ENCODE data around the gene RNF4.
A peak's percentile ranks its signal among the peaks of the same experiment; 100 is the strongest.

RNF4 gene

GRCh38 chr4:2438822-2439718, 29.8 kb upstream of the RNF4 start:
- H3K9ac ChIP-seq (ENCODE audit: insufficient read length, low read depth) = peak overlapping the region; percentile 32
- no peak overlapping the region for H3K4me3 ChIP-seq (ENCODE audit: insufficient read length, low read depth)
- H3K36me3 ChIP-seq (ENCODE audit: insufficient read depth, insufficient read length, low read length) = no peaks in the 10 kb centered on the region
- peaks cover 18% of the 10 kb centered on the region for H3K4me1 ChIP-seq (ENCODE audit: insufficient read depth, insufficient read length)
- H3K27me3 ChIP-seq (ENCODE audit: insufficient read depth, insufficient read length) = no peaks in the 10 kb centered on the region
- no peaks in the 10 kb centered on the region for H3K9me3 ChIP-seq (ENCODE audit: insufficient read depth, low read length)
- DNase-seq (ENCODE audit: low read depth, low spot score) = no peak
- TF ChIP-seq SUZ12 (IDR thresholded peaks at IDR 0.05; ENCODE audit: extremely low read depth, insufficient read depth, insufficient read length) (no peak), YY1 (IDR thresholded peaks at IDR 0.05; ENCODE audit: insufficient read depth, insufficient read length) (no peak), ZNF274 (IDR thresholded peaks at IDR 0.05; ENCODE audit: low read depth, low read length) (no peak)

- peak; percentile 69 for DNase-seq (ENCODE audit: low read depth, low spot score)
- TF ChIP-seq SUZ12 (IDR thresholded peaks at IDR 0.05; ENCODE audit: extremely low read depth, insufficient read depth, insufficient read length) = no peak
- no peak for TF ChIP-seq ZNF274 (IDR thresholded peaks at IDR 0.05; ENCODE audit: low read depth, low read length)
- TF ChIP-seq YY1 (IDR thresholded peaks at IDR 0.05; ENCODE audit: insufficient read depth, insufficient read length) = no peak
- Histone ChIP-seq H3K4me3 (ENCODE audit: insufficient read length, low read depth) (no peak overlapping the region), H3K9ac (ENCODE audit: insufficient read length, low read depth) (no peak overlapping the region), H3K4me1 (ENCODE audit: insufficient read depth, insufficient read length) (peaks cover 18% of the 10 kb centered on the region), H3K9me3 (ENCODE audit: insufficient read depth, low read length) (no peaks in the 10 kb centered on the region), H3K27me3 (ENCODE audit: insufficient read depth, insufficient read length) (no peaks in the 10 kb centered on the region), H3K36me3 (ENCODE audit: insufficient read depth, insufficient read length, low read length) (no peaks in the 10 kb centered on the region)
Observed at GRCh38 chr4:2441393-2442174, 27.3 kb upstream of the RNF4 start.

GRCh38 chr4:2442175-2442993, 26.5 kb upstream of the RNF4 start:
- no peak for DNase-seq (ENCODE audit: low read depth, low spot score)
- H3K4me3 ChIP-seq (ENCODE audit: insufficient read length, low read depth) = no peak overlapping the region
- TF ChIP-seq SUZ12 (IDR thresholded peaks at IDR 0.05; ENCODE audit: extremely low read depth, insufficient read depth, insufficient read length) (no peak), ZNF274 (IDR thresholded peaks at IDR 0.05; ENCODE audit: low read depth, low read length) (no peak)
- H3K27me3 ChIP-seq (ENCODE audit: insufficient read depth, insufficient read length) = no peaks in the 10 kb centered on the region
- H3K9me3 ChIP-seq (ENCODE audit: insufficient read depth, low read length) = no peaks in the 10 kb centered on the region
- peaks cover 18% of the 10 kb centered on the region for H3K4me1 ChIP-seq (ENCODE audit: insufficient read depth, insufficient read length)
- no peaks in the 10 kb centered on the region for H3K36me3 ChIP-seq (ENCODE audit: insufficient read depth, insufficient read length, low read length)
- no peak overlapping the region for H3K9ac ChIP-seq (ENCODE audit: insufficient read length, low read depth)

- no peak for DNase-seq (ENCODE audit: low read depth, low spot score)
- H3K4me3 ChIP-seq (ENCODE audit: insufficient read length, low read depth) = no peak overlapping the region
- H3K9ac ChIP-seq (ENCODE audit: insufficient read length, low read depth) = no peak overlapping the region
- peaks cover 5% of the 10 kb centered on the region for H3K27me3 ChIP-seq (ENCODE audit: insufficient read depth, insufficient read length)
- peaks cover 18% of the 10 kb centered on the region for H3K4me1 ChIP-seq (ENCODE audit: insufficient read depth, insufficient read length)
- H3K36me3 ChIP-seq (ENCODE audit: insufficient read depth, insufficient read length, low read length) = no peaks in the 10 kb centered on the region
- TF ChIP-seq ZNF274 (IDR thresholded peaks at IDR 0.05; ENCODE audit: low read depth, low read length) (no peak), YY1 (IDR thresholded peaks at IDR 0.05; ENCODE audit: insufficient read depth, insufficient read length) (no peak), SUZ12 (IDR thresholded peaks at IDR 0.05; ENCODE audit: extremely low read depth, insufficient read depth, insufficient read length) (no peak)
- no peaks in the 10 kb centered on the region for H3K9me3 ChIP-seq (ENCODE audit: insufficient read depth, low read length)
Observed at GRCh38 chr4:2443061-2443730, 25.7 kb upstream of the RNF4 start.

- Histone ChIP-seq H3K4me3 (ENCODE audit: insufficient read length, low read depth) (no peak overlapping the region), H3K27me3 (ENCODE audit: insufficient read depth, insufficient read length) (peaks cover 13% of the 10 kb centered on the region), H3K36me3 (ENCODE audit: insufficient read depth, insufficient read length, low read length) (no peaks in the 10 kb centered on the region), H3K4me1 (ENCODE audit: insufficient read depth, insufficient read length) (peaks cover 13% of the 10 kb centered on the region), H3K9me3 (ENCODE audit: insufficient read depth, low read length) (no peaks in the 10 kb centered on the region), H3K9ac (ENCODE audit: insufficient read length, low read depth) (no peak overlapping the region)
- TF ChIP-seq YY1 (IDR thresholded peaks at IDR 0.05; ENCODE audit: insufficient read depth, insufficient read length) (no peak), SUZ12 (IDR thresholded peaks at IDR 0.05; ENCODE audit: extremely low read depth, insufficient read depth, insufficient read length) (no peak), ZNF274 (IDR thresholded peaks at IDR 0.05; ENCODE audit: low read depth, low read length) (no peak)
- no peak for DNase-seq (ENCODE audit: low read depth, low spot score)
Observed at GRCh38 chr4:2443956-2444740, 24.8 kb upstream of the RNF4 start.

GRCh38 chr4:2445130-2445529, 23.8 kb upstream of the RNF4 start:
- Histone ChIP-seq H3K9ac (ENCODE audit: insufficient read length, low read depth) (no peak overlapping the region), H3K27me3 (ENCODE audit: insufficient read depth, insufficient read length) (peaks cover 13% of the 10 kb centered on the region), H3K9me3 (ENCODE audit: insufficient read depth, low read length) (no peaks in the 10 kb centered on the region), H3K4me3 (ENCODE audit: insufficient read length, low read depth) (no peak overlapping the region), H3K36me3 (ENCODE audit: insufficient read depth, insufficient read length, low read length) (no peaks in the 10 kb centered on the region), H3K4me1 (ENCODE audit: insufficient read depth, insufficient read length) (peaks cover 10% of the 10 kb centered on the region)
- DNase-seq (ENCODE audit: low read depth, low spot score) = no peak
- TF ChIP-seq ZNF274 (IDR thresholded peaks at IDR 0.05; ENCODE audit: low read depth, low read length) (no peak), SUZ12 (IDR thresholded peaks at IDR 0.05; ENCODE audit: extremely low read depth, insufficient read depth, insufficient read length) (no peak), YY1 (IDR thresholded peaks at IDR 0.05; ENCODE audit: insufficient read depth, insufficient read length) (no peak)
